GM19193 (cell line): Measurements from ENCODE around the gene PTPA.

ENCODE experiments used
- POLR2A ChIP-seq: IDR thresholded peaks from 4 replicates; pipeline ENCODE4 v1.6.1; 2011; ENCODE audit not compliant: insufficient read depth, insufficient read length; ENCODE audit errors: extremely low read depth

Gene PTPA

DNA sequence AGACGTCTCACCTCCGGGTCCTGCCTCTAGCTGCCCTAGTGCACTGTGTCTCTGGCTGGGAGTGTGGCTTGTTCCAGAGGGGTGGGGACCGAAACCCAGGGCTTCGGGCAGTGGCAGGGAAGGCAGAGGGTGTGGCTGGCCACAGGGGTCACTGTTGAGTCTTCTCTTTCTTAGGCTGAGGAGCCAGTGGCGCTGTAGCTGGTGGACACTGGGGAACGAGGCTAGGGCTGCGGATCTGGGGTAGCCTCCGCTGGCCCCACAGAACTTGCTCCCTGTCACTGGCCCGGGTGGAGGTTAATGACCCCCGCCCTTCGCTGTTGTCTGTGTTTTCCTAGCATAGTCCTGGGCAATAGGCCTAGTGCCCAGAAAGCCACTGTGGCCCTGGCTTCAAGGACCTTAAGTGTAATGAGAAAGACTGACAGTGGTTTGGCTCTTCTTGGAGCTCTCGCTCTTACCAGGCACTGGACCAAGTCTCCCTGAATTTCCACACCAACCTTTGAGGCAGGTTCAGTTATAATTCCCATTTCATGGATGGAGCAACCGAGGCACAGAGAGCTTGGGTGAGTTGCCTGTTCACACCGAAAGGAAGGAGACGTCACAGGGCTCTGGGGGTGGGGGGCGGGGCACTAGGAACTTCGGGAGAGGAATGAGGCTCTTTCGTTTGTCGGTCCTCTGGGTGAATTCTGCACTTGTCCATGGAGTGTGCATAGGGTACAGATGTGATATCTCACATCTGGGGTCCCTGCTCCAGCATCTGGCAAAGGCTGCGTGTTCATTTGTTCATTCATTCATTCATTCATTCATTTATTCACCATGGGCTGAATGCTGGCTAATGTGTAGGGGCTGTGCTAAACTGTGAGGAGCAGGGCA is 71.6 kb downstream of the PTPA start:
- no peak for TF ChIP-seq POLR2A

DNA sequence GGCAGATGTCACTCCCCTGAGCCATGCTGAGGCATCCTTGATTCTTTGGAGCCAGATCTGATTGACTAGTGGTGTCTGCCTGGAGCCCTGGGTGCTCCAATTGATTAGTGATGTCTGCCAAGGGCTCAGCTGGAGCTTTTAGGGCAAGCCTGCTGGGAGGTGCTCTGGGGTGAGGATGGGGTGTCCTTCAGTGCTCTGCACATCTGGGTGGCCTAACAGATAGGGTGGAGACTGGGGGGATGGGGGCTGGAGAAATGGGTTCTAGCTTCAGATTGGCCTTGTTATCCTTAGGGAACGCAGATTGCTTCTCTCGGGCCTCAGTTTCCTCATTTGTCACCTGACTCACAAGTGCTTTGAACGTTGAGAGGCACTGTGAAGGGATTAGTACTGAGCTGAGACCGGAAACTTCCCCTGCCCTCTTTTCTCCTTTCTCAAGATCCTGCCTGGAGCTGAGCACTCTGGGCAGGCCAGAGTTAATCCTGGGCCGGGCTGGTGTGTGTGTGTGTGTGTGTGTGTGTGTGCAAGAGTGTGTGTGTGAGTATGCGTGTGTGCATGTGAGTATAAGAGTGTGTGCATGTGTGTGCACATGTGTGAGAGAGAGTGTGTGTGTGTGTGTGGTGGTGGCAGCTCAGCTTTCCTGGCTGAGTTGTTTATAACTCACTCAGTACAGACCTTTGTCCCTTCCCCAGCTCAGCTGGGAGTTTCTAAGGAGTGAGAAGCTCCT is 72.4 kb downstream of the PTPA start:
- TF ChIP-seq POLR2A = no peak

DNA sequence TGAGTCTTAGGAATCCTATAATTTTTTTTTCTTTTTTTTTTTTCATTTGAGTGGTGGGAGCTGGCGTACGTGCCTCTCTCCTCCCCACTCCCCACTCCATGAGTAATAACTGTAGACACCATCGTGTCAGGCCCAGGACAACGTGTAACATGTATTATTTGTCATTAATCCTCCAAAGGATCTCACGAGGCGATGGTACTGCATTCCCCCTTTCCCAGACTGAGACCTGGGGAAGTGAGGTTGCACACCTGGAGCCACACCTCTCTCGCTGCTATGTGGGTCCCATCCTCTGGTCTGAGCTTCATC is 73.0 kb downstream of the PTPA start:
- no peak for TF ChIP-seq POLR2A

DNA sequence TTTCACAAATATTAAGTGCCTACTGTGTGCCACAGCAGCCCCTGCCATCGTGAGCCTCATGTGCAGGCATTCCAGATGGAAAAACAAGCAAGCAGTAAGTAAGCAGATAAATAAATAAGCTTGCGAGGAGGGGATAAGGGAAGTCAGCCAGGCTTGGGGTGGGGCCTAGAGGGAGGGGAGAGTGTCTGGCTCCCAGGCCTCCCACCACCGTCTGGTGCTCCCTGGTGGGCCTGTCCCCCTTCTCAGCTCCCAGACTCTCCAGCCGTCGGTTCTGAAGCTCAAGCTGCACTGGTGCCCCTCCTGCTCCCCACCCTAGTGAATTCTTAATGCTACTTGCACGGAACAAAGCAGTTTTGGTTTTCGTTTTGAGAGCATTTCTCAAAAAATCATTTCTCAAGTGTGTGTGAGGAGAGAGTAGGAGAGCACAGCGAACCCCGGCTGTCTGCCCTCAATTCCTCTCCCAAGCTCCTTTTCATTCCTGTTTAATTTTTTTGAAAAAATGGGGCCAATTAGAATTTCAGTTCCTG is 73.4 kb downstream of the PTPA start:
- no peak for TF ChIP-seq POLR2A

DNA sequence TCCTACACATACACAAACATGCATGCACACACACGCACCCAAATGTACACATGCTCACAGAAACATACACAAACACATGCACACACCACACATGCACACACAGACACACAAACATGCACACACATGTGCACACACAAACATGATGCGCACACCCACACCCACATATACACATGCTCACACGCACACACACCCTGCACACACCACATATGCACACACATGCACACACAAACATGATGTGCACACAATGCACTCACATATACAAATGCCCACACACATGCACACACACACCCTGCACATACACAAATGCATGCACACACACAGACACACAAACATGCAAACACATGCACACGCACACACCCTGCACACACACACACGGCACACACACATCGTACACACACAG is 74.2 kb downstream of the PTPA start:
- TF ChIP-seq POLR2A = no peak

DNA sequence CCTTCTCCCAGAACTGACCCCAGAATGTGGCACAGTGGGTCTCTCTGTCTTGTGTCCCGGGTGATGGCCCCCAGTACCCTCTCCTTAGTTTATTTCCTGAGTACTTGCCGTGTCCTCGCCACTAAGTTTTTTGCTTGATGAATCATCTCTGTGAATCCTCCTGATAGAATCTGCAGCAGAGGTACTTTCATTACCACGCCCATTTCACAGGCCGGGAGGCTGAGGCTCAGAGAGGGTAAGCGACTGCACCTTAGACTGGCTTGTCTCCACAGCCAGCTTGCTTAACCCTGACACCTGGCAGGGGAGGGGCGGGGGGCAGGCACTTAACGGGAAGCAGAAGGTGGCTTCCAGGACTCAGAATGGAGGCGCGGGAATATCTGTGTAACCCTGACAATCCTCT is 74.8 kb downstream of the PTPA start:
- TF ChIP-seq POLR2A = no peak

DNA sequence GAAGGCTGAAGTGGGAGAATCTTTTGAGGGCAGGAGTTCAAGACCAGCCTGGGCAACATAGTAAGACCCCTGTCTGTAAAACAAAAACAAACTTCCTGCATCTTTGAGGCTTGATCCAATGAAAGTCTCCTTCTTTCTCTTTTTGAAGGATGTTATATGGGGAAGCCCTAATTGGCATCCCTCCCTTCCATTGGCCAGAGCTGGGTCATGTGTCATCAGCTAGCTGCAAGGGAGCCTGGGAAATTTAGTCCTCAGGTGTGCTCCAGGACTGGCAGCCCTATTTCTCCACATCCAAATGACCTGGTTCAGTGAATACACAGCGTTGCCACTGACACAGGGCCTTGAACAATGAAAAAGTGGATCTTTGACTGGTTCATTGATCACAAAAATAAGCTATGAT is 75.8 kb downstream of the PTPA start:
- no peak for TF ChIP-seq POLR2A

DNA sequence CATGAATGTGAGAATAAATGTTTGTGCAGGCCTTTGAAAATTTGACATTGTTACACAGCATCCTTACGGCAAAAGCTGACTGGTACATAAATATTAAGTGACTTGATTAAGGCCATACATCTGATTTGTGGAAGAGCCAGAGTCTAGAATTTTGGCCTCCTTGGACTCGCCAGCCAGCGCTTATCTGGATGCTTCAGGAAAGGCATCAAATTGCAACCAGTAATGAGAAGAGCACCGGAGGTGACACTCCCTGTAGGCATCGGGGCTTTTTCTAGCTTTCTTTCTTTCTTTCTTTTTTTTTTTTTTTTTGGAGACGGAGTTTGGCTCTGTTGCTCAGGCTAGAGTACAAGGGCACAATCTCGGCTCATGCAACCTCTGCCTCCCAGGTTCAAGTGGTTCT is 80.0 kb downstream of the PTPA start:
- TF ChIP-seq POLR2A = no peak

DNA sequence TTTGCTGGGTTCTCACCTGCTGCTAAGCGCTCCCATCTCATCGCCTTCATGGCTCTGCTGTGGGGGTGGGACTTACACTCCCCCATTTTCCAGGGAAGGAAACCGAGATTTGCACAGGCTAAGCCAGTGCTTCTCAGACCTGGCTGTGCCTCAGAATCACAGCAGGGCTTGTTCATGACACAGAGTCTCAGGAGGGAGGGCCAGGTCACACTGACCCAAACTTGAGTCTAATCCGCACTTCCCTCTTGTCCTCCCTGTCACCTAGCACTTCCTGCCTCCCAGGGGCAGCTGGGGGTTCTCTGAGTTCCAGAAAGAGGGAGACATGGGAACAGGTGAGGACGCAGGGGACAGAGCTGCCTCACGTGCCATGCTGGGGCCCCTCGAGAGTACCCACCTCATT is 82.4 kb downstream of the PTPA start:
- TF ChIP-seq POLR2A = no peak

DNA sequence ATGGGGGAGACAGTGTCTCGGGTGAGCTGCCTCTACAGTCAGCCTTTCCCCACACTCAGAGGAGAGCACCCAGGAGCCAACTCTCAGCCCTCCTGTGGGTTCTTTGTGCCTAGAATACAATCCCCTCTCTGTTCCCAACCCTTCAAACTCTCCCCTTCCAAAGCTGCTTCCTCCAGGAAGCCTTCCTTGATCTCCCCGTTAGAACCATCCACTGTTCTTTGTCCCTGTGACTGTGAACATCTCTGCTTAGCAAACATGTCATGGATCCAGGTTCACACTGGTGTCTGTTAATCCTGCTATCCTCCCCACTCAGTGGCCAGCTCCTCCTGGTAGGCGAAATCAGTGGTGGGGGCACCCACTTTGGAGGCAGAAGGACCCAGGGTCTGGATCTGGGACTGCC is 83.0 kb downstream of the PTPA start:
- no peak for TF ChIP-seq POLR2A

DNA sequence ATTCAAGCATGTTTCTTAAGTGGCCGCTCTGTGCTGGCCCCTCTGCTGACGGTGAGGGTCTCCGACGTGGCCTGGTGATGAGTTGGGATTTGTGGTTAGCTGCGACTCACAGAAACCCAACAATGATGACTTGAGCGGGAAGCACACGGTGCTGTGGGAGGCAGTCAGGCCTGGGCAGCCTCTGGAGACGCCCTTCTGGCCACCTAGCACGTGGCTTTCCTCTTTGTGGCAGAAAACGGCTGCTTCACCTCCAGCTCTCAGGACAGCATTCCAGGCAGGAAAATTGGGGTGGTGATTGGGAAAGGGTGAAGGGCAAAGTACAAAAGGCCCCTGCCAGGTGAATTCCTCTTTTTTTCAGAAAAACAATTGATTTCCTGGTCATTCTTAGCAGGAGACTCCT is 84.4 kb downstream of the PTPA start:
- no peak for TF ChIP-seq POLR2A

DNA sequence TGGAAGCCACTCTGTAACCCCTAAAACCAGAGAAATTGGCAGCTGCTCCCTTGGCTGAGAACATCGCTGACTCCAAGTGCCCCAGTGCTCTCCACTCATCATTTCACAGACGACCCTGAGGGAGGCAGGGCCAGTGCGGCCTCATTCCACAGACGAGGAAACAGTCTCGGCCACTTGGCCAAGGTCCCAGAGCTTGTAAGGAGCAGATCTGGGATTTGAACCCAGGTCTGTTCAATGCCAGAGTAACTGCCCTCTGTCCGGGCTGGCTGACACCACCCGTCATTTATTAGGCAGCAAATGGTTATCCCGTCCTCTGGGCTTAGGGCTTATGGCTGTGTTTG is 86.7 kb downstream of the PTPA start:
- TF ChIP-seq POLR2A = no peak
